ENCODE data around the gene ANKRD10. TPM values are rescaled to one million over a fixed set of nuclear protein-coding genes. Genes with fewer than 3 reads are reported as not detected.

ANKRD10 gene
- total RNA-seq, 1 donor from 2014 or later: 157 TPM

GRCh38 chr13:110938662-110939421, 24.0 kb upstream of the ANKRD10 start:
- Histone ChIP-seq H3K27ac (ENCODE audit: low read depth, low read length) (no peak overlapping the region), H3K4me3 (ENCODE audit: insufficient read depth, low read depth, low read length) (no peak overlapping the region), H3K79me2 (ENCODE audit: insufficient read depth, low read length) (no peaks in the 10 kb centered on the region), H4K20me1 (ENCODE audit: insufficient read depth, low read length) (no peaks in the 10 kb centered on the region), H3K36me3 (ENCODE audit: insufficient read depth, low read length) (no peaks in the 10 kb centered on the region), H2AFZ (ENCODE audit: low read depth, low read length) (no peak overlapping the region), H3K9me3 (ENCODE audit: insufficient read depth, low read depth, low read length) (peaks cover 7% of the 10 kb centered on the region), H3K4me2 (ENCODE audit: low read length) (no peak overlapping the region), H3K4me1 (ENCODE audit: insufficient read depth, low read length) (peaks cover 9% of the 10 kb centered on the region), H3K27me3 (ENCODE audit: insufficient read depth, low read length) (no peaks in the 10 kb centered on the region), H3K9ac (ENCODE audit: low read length) (no peak overlapping the region)
- TF ChIP-seq CTCF (IDR thresholded peaks at IDR 0.05; ENCODE audit: insufficient read depth, low read depth, low read length): no peak
- no peak for TF ChIP-seq EZH2 (IDR thresholded peaks at IDR 0.05; ENCODE audit: insufficient read depth, low read length)
- no peak for FAIRE-seq
- H3K9me3 Mint-ChIP-seq (ENCODE audit: unreplicated experiment): peaks cover 27% of the 10 kb centered on the region
- no peak overlapping the region for H3K4me3 Mint-ChIP-seq (ENCODE audit: unreplicated experiment)
- DNase-seq (ENCODE audit: low read depth): no peak
- H3K27ac Mint-ChIP-seq (ENCODE audit: unreplicated experiment): no peak overlapping the region
- H3K36me3 Mint-ChIP-seq (ENCODE audit: low read depth, unreplicated experiment): peaks cover 3% of the 10 kb centered on the region
- H3K4me1 Mint-ChIP-seq (ENCODE audit: low read depth, unreplicated experiment): peaks cover 9% of the 10 kb centered on the region
- peaks cover 5% of the 10 kb centered on the region for H3K27me3 Mint-ChIP-seq (ENCODE audit: low read depth, unreplicated experiment)

- no peak overlapping the region for H2AFZ ChIP-seq (ENCODE audit: low read depth, low read length)
- no peak overlapping the region for H3K9ac ChIP-seq (ENCODE audit: low read length)
- H3K9me3 ChIP-seq (ENCODE audit: insufficient read depth, low read depth, low read length): peaks cover 14% of the 10 kb centered on the region
- Mint-ChIP-seq H3K27me3 (ENCODE audit: low read depth, unreplicated experiment) (peaks cover 5% of the 10 kb centered on the region), H3K36me3 (ENCODE audit: low read depth, unreplicated experiment) (peaks cover 3% of the 10 kb centered on the region), H3K4me3 (ENCODE audit: unreplicated experiment) (no peak overlapping the region), H3K27ac (ENCODE audit: unreplicated experiment) (no peak overlapping the region), H3K9me3 (ENCODE audit: unreplicated experiment) (peaks cover 36% of the 10 kb centered on the region), H3K4me1 (ENCODE audit: low read depth, unreplicated experiment) (peaks cover 5% of the 10 kb centered on the region)
- DNase-seq (ENCODE audit: low read depth) (no peak), FAIRE-seq (no peak)
- H3K4me1 ChIP-seq (ENCODE audit: insufficient read depth, low read length): peaks cover 4% of the 10 kb centered on the region
- no peaks in the 10 kb centered on the region for H3K36me3 ChIP-seq (ENCODE audit: insufficient read depth, low read length)
- no peaks in the 10 kb centered on the region for H3K27me3 ChIP-seq (ENCODE audit: insufficient read depth, low read length)
- H3K4me3 ChIP-seq (ENCODE audit: insufficient read depth, low read depth, low read length): no peak overlapping the region
- H3K4me2 ChIP-seq (ENCODE audit: low read length): no peak overlapping the region
- H3K27ac ChIP-seq (ENCODE audit: low read depth, low read length): no peak overlapping the region
- H3K79me2 ChIP-seq (ENCODE audit: insufficient read depth, low read length): no peaks in the 10 kb centered on the region
- TF ChIP-seq CTCF (IDR thresholded peaks at IDR 0.05; ENCODE audit: insufficient read depth, low read depth, low read length) (no peak), EZH2 (IDR thresholded peaks at IDR 0.05; ENCODE audit: insufficient read depth, low read length) (no peak)
- H4K20me1 ChIP-seq (ENCODE audit: insufficient read depth, low read length): no peaks in the 10 kb centered on the region
Measured at GRCh38 chr13:110937511-110938285, 22.8 kb upstream of the ANKRD10 start.
